OCI-LY1 (cell line): Measurements from ENCODE around the gene ACSBG1.

Experiments
- H2AFZ ChIP-seq: fragments of 200-600 bp; sonication (generic), shearing (Covaris generic); 2 replicates; pipeline ENCODE4 v1.6.0; 2014; ENCODE audit warnings: antibody characterized with exemption, mild to moderate bottlenecking, low read length
- H3F3A ChIP-seq: fragments of 200-600 bp; sonication (generic), shearing (Covaris generic); 2 replicates; pipeline ENCODE4 v1.6.0; 2014; ENCODE audit warnings: mild to moderate bottlenecking, antibody characterized with exemption, low read length, moderate library complexity; ENCODE audit not compliant: insufficient read depth
- H3K27ac ChIP-seq: fragments of 200-600 bp; sonication (generic); 2 replicates; pipeline ENCODE4 v1.5.1; 2014; ENCODE audit warnings: low read length, mixed run types, mild to moderate bottlenecking, low read depth; ENCODE audit not compliant: poor library complexity, severe bottlenecking
- H3K27me3 ChIP-seq: fragments of 200-600 bp; sonication (generic); 2 replicates; pipeline ENCODE4 v1.6.0; 2014; ENCODE audit warnings: antibody characterized with exemption, mild to moderate bottlenecking, low read length, moderate library complexity; ENCODE audit not compliant: insufficient read depth
- H3K36me3 ChIP-seq: fragments of 200-600 bp; sonication (generic); 2 replicates; pipeline ENCODE4 v1.6.1; 2014; ENCODE audit warnings: mild to moderate bottlenecking, antibody characterized with exemption, low read length, moderate library complexity, mixed read lengths; ENCODE audit not compliant: insufficient read depth
- H3K4me1 ChIP-seq: fragments of 200-600 bp; sonication (generic); 2 replicates; pipeline ENCODE4 v1.5.1; 2014; ENCODE audit warnings: mild to moderate bottlenecking, low read length, moderate library complexity; ENCODE audit not compliant: insufficient read depth, severe bottlenecking
- H3K4me2 ChIP-seq: fragments of 200-600 bp; sonication (generic), shearing (Covaris generic); 2 replicates; pipeline ENCODE4 v1.6.1; 2014; ENCODE audit warnings: low read length
- H3K4me3 ChIP-seq: fragments of 200-600 bp; sonication (generic); 2 replicates; pipeline ENCODE4 v1.5.1; 2014; ENCODE audit warnings: low read length, low read depth, mild to moderate bottlenecking, mixed read lengths; ENCODE audit not compliant: poor library complexity, severe bottlenecking
- H3K79me2 ChIP-seq: fragments of 200-600 bp; shearing (Covaris generic); 2 replicates; pipeline ENCODE4 v1.6.1; 2016; ENCODE audit warnings: mixed run types, low read length, mixed read lengths; ENCODE audit not compliant: insufficient read depth
- H3K9ac ChIP-seq: fragments of 200-600 bp; sonication (generic), shearing (Covaris generic); 2 replicates; pipeline ENCODE4 v1.6.1; 2014; ENCODE audit warnings: mild to moderate bottlenecking, low read length, mixed read lengths
- H3K9me2 ChIP-seq: fragments of 200-600 bp; sonication (generic), shearing (Covaris generic); 2 replicates; pipeline ENCODE4 v1.6.1; 2014; ENCODE audit warnings: low read depth, mild to moderate bottlenecking, low read length, mixed read lengths
- H3K9me3 ChIP-seq: fragments of 200-600 bp; shearing (Covaris generic); 2 replicates; pipeline ENCODE4 v1.6.1; 2014; ENCODE audit warnings: low read length, mixed read lengths
- H4K20me1 ChIP-seq: fragments of 200-600 bp; sonication (generic), shearing (Covaris generic); 2 replicates; pipeline ENCODE4 v1.6.0; 2016; ENCODE audit warnings: mild to moderate bottlenecking, low read length; ENCODE audit not compliant: insufficient read depth
- EZH2 ChIP-seq: fragments of 200-600 bp; sonication (generic), shearing (Covaris generic); IDR thresholded peaks from 2 replicates; pipeline ENCODE4 v1.8.0; 2017; ENCODE audit warnings: borderline replicate concordance, mixed run types, mild to moderate bottlenecking, antibody characterized with exemption, low read length, moderate library complexity, mixed read lengths
- TF ChIP-seq, protein P1 (sequence below): fragments of 200-600 bp; sonication (generic), shearing (Covaris generic); IDR thresholded peaks from 2 replicates; pipeline ENCODE4 v1.5.1; 2017; ENCODE audit warnings: mild to moderate bottlenecking, antibody characterized with exemption, low read length, moderate library complexity, mixed read lengths

Gene ACSBG1

DNA sequence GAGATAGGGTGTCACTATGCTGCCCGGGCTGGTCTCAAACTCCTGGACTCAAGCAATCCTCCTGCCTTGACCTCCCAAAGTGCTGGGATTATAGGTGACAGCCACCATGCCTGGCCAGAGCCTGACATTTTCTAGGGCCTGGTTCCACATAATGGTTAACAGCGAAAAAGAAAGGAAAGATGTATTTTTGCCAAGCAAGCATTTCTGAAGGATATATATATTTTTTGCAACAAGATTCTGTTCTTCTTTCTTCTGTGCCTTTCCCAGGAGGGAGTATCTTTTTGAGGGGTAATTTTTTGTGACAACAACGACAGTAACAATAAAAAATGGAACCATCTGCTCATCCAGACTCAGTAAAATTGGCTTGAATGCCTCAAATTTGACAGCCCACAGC is 21.7 kb upstream of the ACSBG1 start:
- Histone ChIP-seq H3K9me3 (no peaks in the 10 kb centered on the region), H2AFZ (no peak overlapping the region), H3K36me3 (no peaks in the 10 kb centered on the region), H3K27ac (no peak overlapping the region), H4K20me1 (no peaks in the 10 kb centered on the region), H3K9ac (no peak overlapping the region), H3K9me2 (no peaks in the 10 kb centered on the region), H3K79me2 (no peaks in the 10 kb centered on the region), H3F3A (no peaks in the 10 kb centered on the region), H3K27me3 (no peaks in the 10 kb centered on the region; the same call in 1 of the 2 replicates), H3K4me1 (no peaks in the 10 kb centered on the region), H3K4me3 (no peak overlapping the region), H3K4me2 (no peak overlapping the region)
- TF ChIP-seq EZH2: no peak
- TF ChIP-seq, protein P1, sequence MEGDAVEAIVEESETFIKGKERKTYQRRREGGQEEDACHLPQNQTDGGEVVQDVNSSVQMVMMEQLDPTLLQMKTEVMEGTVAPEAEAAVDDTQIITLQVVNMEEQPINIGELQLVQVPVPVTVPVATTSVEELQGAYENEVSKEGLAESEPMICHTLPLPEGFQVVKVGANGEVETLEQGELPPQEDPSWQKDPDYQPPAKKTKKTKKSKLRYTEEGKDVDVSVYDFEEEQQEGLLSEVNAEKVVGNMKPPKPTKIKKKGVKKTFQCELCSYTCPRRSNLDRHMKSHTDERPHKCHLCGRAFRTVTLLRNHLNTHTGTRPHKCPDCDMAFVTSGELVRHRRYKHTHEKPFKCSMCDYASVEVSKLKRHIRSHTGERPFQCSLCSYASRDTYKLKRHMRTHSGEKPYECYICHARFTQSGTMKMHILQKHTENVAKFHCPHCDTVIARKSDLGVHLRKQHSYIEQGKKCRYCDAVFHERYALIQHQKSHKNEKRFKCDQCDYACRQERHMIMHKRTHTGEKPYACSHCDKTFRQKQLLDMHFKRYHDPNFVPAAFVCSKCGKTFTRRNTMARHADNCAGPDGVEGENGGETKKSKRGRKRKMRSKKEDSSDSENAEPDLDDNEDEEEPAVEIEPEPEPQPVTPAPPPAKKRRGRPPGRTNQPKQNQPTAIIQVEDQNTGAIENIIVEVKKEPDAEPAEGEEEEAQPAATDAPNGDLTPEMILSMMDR: no peak

- Histone ChIP-seq H2AFZ (no peak overlapping the region), H3K9me3 (no peaks in the 10 kb centered on the region), H3F3A (no peaks in the 10 kb centered on the region), H3K4me1 (no peaks in the 10 kb centered on the region), H3K4me3 (no peak overlapping the region), H3K27me3 (no peaks in the 10 kb centered on the region; the same call in 1 of the 2 replicates), H3K4me2 (no peak overlapping the region), H3K9me2 (no peaks in the 10 kb centered on the region), H3K27ac (no peak overlapping the region), H3K79me2 (no peaks in the 10 kb centered on the region), H3K9ac (no peak overlapping the region), H4K20me1 (no peaks in the 10 kb centered on the region), H3K36me3 (no peaks in the 10 kb centered on the region)
- TF ChIP-seq EZH2: no peak
- TF ChIP-seq, protein P1: no peak
Measured at GRCh38 chr15:78255421-78256043, 21.2 kb upstream of the ACSBG1 start.

- Histone ChIP-seq H2AFZ (no peak overlapping the region), H3K9me3 (no peaks in the 10 kb centered on the region), H3K79me2 (no peaks in the 10 kb centered on the region), H3K9ac (no peak overlapping the region), H3K27me3 (no peaks in the 10 kb centered on the region), H3K4me2 (no peak overlapping the region), H3F3A (no peaks in the 10 kb centered on the region), H3K36me3 (no peaks in the 10 kb centered on the region), H3K27ac (no peak overlapping the region), H3K4me1 (no peaks in the 10 kb centered on the region), H3K4me3 (no peak overlapping the region), H4K20me1 (no peaks in the 10 kb centered on the region), H3K9me2 (no peaks in the 10 kb centered on the region)
- TF ChIP-seq EZH2: no peak
- TF ChIP-seq, protein P1: no peak
Measured at GRCh38 chr15:78251136-78251535, 16.8 kb upstream of the ACSBG1 start.
